ENCODE measurements around the gene GBF1.

The GBF1 gene

DNA sequence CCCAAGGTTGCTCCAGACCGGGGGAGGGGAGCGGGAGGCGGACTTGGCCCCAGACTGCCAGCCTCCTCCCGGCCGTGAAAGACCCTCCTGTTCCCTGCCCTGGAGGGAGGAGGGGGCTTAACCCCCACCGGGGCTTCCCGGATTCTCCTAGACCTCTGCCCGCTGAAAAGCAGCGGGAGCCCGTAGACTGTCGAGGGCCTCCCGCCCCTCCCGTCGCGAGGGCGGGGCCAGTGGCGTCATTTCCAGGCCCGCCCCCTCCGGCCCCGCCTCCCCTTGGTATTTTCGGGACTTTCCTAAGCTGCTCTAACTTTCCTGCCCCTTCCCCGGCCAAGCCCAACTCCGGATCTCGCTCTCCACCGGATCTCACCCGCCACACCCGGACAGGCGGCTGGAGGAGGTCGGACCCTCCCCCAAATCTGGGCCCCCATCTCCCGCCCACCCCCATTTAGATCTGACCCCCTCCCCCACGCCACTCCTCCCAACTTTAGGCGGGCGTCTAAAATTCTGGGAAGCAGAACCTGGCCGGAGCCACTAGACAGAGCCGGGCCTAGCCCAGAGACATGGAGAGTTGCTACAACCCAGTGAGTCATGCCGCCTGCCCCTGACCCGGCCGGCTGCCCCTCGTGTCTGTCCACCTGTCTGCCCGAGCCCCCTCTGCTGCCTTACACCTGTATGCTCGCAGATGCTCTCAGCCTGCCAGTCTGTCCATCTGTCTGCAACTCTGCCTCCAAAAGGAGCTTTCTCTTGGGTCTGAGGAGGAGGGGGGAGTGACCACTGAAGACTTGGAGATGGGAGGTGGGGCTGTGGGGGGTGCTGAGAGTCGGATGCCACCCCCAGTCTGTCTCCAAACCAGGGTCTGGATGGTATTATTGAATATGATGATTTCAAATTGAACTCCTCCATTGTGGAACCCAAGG lies 150.3 kb downstream of the GBF1 start, which contains the start of gene NFKB2:
TSS of gene NFKB2 (plus strand) at position 306 of the 917 bp plus-strand sequence. CDS start at position 561, 255 bp downstream.
- TF ChIP-seq, protein P1, sequence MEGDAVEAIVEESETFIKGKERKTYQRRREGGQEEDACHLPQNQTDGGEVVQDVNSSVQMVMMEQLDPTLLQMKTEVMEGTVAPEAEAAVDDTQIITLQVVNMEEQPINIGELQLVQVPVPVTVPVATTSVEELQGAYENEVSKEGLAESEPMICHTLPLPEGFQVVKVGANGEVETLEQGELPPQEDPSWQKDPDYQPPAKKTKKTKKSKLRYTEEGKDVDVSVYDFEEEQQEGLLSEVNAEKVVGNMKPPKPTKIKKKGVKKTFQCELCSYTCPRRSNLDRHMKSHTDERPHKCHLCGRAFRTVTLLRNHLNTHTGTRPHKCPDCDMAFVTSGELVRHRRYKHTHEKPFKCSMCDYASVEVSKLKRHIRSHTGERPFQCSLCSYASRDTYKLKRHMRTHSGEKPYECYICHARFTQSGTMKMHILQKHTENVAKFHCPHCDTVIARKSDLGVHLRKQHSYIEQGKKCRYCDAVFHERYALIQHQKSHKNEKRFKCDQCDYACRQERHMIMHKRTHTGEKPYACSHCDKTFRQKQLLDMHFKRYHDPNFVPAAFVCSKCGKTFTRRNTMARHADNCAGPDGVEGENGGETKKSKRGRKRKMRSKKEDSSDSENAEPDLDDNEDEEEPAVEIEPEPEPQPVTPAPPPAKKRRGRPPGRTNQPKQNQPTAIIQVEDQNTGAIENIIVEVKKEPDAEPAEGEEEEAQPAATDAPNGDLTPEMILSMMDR (IDR thresholded peaks at IDR 0.05; ENCODE audit: insufficient read depth, low read depth, low read length, missing control alignments), result no peak
- DNase-seq (ENCODE audit: low read depth), result peak; percentile 93
- peak within 1 kb of the TSS; percentile 97 for H3K4me3 ChIP-seq (ENCODE audit: low read depth, low read length)

DNA sequence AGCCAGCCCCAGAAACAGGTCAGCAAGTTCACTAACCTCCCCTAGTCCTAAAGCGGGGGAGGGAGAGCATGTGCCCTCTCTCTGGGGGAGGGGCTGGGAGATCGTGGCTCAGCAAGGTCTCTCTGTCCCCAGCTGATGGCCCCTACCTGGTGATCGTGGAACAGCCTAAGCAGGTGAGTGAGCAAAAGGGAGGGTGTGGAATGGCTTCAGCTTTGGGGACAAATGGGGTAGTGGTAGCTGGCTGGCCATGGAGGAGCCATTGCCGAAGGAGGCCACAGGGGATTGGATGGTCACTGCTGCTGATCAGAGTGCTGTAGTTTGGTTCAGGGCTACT lies 151.0 kb downstream of the GBF1 start:
- TF ChIP-seq, protein P1 (IDR thresholded peaks at IDR 0.05; ENCODE audit: insufficient read depth, low read depth, low read length, missing control alignments), result no peak
- H3K4me3 ChIP-seq (ENCODE audit: low read depth, low read length), result peak overlapping the region; percentile 97
- DNase-seq (ENCODE audit: low read depth), result no peak

DNA sequence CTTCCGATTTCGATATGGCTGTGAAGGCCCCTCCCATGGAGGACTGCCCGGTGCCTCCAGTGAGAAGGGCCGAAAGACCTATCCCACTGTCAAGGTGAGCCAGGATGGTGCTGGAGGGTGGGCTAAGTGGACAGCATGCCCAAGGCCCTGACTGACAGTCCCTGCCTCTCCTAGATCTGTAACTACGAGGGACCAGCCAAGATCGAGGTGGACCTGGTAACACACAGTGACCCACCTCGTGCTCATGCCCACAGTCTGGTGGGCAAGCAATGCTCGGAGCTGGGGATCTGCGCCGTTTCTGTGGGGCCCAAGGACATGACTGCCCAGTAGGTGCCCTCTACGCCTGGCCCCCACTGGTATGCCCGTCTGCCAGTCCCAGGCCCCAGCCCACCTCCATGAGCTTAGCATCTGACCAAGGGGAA lies 151.4 kb downstream of the GBF1 start:
- H3K4me3 ChIP-seq (ENCODE audit: low read depth, low read length), result peak overlapping the region; percentile 97
- DNase-seq (ENCODE audit: low read depth), result no peak
- TF ChIP-seq, protein P1 (IDR thresholded peaks at IDR 0.05; ENCODE audit: insufficient read depth, low read depth, low read length, missing control alignments), result no peak

DNA sequence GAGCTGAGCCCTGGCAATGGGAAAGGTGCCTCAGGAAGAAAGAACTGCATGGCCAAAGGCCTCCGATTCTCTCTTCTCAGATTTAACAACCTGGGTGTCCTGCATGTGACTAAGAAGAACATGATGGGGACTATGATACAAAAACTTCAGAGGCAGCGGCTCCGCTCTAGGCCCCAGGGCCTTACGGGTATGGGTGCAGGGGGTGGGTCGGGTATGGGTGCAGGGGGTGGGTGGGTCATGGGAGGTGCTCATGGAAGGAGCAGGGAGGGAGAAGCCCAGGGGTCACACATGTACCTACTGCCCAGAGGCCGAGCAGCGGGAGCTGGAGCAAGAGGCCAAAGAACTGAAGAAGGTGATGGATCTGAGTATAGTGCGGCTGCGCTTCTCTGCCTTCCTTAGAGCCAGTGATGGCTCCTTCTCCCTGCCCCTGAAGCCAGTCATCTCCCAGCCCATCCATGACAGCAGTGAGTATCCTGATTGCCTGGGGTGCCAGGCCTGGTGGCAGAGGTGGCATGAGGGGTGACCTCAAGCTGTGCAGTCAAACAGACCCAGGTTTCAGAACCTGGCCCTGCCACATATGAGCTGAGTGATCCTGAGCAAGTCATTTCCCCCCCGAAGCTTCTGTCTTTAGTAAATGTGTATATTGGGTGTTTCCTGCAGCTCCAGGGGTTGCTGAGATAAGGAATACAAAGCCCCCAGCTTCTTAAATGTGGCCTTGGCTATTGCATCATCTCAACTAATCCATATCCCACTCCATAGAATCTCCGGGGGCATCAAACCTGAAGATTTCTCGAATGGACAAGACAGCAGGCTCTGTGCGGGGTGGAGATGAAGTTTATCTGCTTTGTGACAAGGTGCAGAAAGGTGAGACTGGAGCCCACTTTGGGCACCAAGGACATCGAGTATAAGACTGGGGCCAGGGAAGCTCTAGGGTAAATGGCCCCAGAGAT lies 152.2 kb downstream of the GBF1 start:
- H3K4me3 ChIP-seq (ENCODE audit: low read depth, low read length), result peak overlapping the region; percentile 97
- TF ChIP-seq, protein P1 (IDR thresholded peaks at IDR 0.05; ENCODE audit: insufficient read depth, low read depth, low read length, missing control alignments), result no peak
- no peak for DNase-seq (ENCODE audit: low read depth)

DNA sequence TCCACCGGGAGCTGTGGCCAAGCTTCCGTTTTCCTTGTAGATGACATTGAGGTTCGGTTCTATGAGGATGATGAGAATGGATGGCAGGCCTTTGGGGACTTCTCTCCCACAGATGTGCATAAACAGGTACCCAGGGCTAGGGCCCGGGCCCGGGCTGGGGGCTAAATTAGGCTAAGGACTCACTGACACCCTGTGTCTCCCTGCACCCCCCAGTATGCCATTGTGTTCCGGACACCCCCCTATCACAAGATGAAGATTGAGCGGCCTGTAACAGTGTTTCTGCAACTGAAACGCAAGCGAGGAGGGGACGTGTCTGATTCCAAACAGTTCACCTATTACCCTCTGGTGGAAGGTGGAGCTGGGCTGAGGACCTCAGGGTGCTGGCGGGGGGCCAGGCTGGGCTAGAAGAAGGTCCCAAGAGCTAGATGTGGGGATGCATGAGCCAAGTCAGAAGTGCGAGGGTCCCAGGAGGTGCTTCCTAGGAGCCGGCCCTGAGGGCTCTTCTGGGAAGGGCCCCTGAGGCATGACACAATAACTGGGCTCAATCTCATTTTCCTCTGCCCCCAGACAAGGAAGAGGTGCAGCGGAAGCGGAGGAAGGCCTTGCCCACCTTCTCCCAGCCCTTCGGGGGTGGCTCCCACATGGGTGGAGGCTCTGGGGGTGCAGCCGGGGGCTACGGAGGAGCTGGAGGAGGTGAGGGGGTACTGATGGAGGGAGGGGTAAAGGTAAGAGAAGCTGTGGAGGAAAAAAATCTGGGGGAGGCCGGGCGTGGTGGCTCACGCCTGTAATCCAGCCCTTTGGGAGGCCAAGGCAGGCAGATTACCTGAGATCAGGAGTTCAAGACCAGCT lies 153.1 kb downstream of the GBF1 start:
- TF ChIP-seq, protein P1 (IDR thresholded peaks at IDR 0.05; ENCODE audit: insufficient read depth, low read depth, low read length, missing control alignments), result no peak
- no peak for DNase-seq (ENCODE audit: low read depth)
- peak overlapping the region; percentile 97 for H3K4me3 ChIP-seq (ENCODE audit: low read depth, low read length)
